ENCODE measurements around the gene CRTC3.

DNA sequence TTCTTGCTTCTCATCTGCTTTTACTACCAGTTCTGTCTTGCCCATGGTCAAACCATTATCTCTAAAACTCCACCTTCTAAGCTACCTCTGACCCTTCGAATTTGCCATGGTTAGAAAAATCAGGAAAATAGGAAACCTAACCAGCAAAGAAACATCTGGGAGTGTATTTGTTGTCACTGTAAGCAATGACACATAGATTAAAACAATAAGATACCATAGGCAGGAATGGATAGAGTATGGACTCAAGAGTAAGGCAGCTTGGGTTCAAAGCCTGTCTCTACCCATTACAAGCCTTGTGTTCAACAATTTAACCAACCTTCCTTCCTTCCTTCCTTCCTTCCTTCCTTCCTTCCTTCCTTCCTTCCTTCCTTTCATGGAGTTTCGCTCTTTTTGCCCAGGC is 34.9 kb downstream of the CRTC3 start:
- TF ChIP-seq POLR2AphosphoS5 (IDR thresholded peaks at IDR 0.05; ENCODE audit: low read depth, low read length): no peak
- TF ChIP-seq, protein P1, sequence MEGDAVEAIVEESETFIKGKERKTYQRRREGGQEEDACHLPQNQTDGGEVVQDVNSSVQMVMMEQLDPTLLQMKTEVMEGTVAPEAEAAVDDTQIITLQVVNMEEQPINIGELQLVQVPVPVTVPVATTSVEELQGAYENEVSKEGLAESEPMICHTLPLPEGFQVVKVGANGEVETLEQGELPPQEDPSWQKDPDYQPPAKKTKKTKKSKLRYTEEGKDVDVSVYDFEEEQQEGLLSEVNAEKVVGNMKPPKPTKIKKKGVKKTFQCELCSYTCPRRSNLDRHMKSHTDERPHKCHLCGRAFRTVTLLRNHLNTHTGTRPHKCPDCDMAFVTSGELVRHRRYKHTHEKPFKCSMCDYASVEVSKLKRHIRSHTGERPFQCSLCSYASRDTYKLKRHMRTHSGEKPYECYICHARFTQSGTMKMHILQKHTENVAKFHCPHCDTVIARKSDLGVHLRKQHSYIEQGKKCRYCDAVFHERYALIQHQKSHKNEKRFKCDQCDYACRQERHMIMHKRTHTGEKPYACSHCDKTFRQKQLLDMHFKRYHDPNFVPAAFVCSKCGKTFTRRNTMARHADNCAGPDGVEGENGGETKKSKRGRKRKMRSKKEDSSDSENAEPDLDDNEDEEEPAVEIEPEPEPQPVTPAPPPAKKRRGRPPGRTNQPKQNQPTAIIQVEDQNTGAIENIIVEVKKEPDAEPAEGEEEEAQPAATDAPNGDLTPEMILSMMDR (IDR thresholded peaks at IDR 0.05): no peak
- TF ChIP-seq, protein P2, sequence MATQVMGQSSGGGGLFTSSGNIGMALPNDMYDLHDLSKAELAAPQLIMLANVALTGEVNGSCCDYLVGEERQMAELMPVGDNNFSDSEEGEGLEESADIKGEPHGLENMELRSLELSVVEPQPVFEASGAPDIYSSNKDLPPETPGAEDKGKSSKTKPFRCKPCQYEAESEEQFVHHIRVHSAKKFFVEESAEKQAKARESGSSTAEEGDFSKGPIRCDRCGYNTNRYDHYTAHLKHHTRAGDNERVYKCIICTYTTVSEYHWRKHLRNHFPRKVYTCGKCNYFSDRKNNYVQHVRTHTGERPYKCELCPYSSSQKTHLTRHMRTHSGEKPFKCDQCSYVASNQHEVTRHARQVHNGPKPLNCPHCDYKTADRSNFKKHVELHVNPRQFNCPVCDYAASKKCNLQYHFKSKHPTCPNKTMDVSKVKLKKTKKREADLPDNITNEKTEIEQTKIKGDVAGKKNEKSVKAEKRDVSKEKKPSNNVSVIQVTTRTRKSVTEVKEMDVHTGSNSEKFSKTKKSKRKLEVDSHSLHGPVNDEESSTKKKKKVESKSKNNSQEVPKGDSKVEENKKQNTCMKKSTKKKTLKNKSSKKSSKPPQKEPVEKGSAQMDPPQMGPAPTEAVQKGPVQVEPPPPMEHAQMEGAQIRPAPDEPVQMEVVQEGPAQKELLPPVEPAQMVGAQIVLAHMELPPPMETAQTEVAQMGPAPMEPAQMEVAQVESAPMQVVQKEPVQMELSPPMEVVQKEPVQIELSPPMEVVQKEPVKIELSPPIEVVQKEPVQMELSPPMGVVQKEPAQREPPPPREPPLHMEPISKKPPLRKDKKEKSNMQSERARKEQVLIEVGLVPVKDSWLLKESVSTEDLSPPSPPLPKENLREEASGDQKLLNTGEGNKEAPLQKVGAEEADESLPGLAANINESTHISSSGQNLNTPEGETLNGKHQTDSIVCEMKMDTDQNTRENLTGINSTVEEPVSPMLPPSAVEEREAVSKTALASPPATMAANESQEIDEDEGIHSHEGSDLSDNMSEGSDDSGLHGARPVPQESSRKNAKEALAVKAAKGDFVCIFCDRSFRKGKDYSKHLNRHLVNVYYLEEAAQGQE (IDR thresholded peaks at IDR 0.05; ENCODE audit: insufficient read depth in 1 of 2, low read depth in 2 of 2, low read length in 1 of 2): no peak
- TF ChIP-seq SIN3A (IDR thresholded peaks at IDR 0.05; ENCODE audit: borderline replicate concordance, insufficient read depth, low read depth, low read length): no peak

All from Panc1 (cell line).